ENCODE measurements around the gene ATOX1.

DNA sequence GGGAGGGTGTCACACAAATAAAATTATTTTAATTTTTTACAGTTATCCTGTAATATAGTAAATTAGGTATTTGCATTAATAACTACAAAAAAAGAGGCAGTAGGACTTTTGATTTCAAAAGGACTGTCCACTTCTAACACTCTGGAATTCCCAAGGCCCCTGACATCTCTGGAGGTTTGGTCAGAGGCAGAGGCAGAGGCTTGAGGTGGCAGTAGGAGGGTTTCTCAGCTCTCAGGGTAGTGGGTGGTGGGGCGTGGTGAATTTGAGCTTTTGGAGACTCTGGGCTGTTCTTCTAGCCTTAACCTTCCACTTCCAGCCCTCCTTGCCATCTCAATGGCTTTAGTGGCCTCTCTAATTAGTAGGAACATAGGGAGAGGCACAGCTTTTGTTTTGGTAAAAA is 22.8 kb downstream of the ATOX1 start:
- TF ChIP-seq, protein P1, sequence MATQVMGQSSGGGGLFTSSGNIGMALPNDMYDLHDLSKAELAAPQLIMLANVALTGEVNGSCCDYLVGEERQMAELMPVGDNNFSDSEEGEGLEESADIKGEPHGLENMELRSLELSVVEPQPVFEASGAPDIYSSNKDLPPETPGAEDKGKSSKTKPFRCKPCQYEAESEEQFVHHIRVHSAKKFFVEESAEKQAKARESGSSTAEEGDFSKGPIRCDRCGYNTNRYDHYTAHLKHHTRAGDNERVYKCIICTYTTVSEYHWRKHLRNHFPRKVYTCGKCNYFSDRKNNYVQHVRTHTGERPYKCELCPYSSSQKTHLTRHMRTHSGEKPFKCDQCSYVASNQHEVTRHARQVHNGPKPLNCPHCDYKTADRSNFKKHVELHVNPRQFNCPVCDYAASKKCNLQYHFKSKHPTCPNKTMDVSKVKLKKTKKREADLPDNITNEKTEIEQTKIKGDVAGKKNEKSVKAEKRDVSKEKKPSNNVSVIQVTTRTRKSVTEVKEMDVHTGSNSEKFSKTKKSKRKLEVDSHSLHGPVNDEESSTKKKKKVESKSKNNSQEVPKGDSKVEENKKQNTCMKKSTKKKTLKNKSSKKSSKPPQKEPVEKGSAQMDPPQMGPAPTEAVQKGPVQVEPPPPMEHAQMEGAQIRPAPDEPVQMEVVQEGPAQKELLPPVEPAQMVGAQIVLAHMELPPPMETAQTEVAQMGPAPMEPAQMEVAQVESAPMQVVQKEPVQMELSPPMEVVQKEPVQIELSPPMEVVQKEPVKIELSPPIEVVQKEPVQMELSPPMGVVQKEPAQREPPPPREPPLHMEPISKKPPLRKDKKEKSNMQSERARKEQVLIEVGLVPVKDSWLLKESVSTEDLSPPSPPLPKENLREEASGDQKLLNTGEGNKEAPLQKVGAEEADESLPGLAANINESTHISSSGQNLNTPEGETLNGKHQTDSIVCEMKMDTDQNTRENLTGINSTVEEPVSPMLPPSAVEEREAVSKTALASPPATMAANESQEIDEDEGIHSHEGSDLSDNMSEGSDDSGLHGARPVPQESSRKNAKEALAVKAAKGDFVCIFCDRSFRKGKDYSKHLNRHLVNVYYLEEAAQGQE (IDR thresholded peaks at IDR 0.05; ENCODE audit: insufficient read depth in 1 of 2, low read depth in 2 of 2, low read length in 1 of 2): no peak
- TF ChIP-seq, protein P2, sequence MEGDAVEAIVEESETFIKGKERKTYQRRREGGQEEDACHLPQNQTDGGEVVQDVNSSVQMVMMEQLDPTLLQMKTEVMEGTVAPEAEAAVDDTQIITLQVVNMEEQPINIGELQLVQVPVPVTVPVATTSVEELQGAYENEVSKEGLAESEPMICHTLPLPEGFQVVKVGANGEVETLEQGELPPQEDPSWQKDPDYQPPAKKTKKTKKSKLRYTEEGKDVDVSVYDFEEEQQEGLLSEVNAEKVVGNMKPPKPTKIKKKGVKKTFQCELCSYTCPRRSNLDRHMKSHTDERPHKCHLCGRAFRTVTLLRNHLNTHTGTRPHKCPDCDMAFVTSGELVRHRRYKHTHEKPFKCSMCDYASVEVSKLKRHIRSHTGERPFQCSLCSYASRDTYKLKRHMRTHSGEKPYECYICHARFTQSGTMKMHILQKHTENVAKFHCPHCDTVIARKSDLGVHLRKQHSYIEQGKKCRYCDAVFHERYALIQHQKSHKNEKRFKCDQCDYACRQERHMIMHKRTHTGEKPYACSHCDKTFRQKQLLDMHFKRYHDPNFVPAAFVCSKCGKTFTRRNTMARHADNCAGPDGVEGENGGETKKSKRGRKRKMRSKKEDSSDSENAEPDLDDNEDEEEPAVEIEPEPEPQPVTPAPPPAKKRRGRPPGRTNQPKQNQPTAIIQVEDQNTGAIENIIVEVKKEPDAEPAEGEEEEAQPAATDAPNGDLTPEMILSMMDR (IDR thresholded peaks at IDR 0.05): no peak
- TF ChIP-seq TCF7L2 (IDR thresholded peaks at IDR 0.05; ENCODE audit: low read depth, low read length): no peak
